ENCODE data around the gene LGALS7.

- TF ChIP-seq CTCF (IDR thresholded peaks at IDR 0.05) (no peak), EP300 (IDR thresholded peaks at IDR 0.05) (no peak)
Observed at GRCh38 chr19:38803543-38803942, 30.2 kb upstream of the LGALS7 start.
